GM18873 (cell line): ENCODE measurements around the gene PCSK5.

Experiments used
- ATAC-seq: cut with Tn5 transposase; IDR thresholded peaks from one replicate; pipeline ENCODE4 v1.9.1; 2021; ENCODE audit warnings: mild to moderate bottlenecking, moderate library complexity, moderate number of reproducible peaks; ENCODE audit not compliant: unreplicated experiment, low FRiP score

PCSK5 gene

GRCh38 chr9:75918154-75918553 is 27.7 kb downstream of the PCSK5 start:
- no peak for ATAC-seq

GRCh38 chr9:75918909-75919308 is 28.4 kb downstream of the PCSK5 start:
- no peak for ATAC-seq

- ATAC-seq = no peak
These were observed 31.1 kb downstream of the PCSK5 start for GRCh38 chr9:75921391-75922127.

- ATAC-seq = no peak
These were observed 35.9 kb downstream of the PCSK5 start for GRCh38 chr9:75926385-75926784.

GRCh38 chr9:75927356-75927755 is 36.9 kb downstream of the PCSK5 start:
- ATAC-seq = no peak

- ATAC-seq = no peak
These were observed 39.7 kb downstream of the PCSK5 start for GRCh38 chr9:75930190-75930589.

GRCh38 chr9:75930730-75931321 is 40.4 kb downstream of the PCSK5 start:
- ATAC-seq = no peak

GRCh38 chr9:75933982-75934381 is 43.5 kb downstream of the PCSK5 start:
- ATAC-seq = no peak

- ATAC-seq = no peak
These were observed 45.1 kb downstream of the PCSK5 start for GRCh38 chr9:75935591-75935990.

- no peak for ATAC-seq
These were observed 47.2 kb downstream of the PCSK5 start for GRCh38 chr9:75937521-75938258.

GRCh38 chr9:75938946-75939345 is 48.5 kb downstream of the PCSK5 start:
- ATAC-seq = no peak

GRCh38 chr9:75939536-75940111 is 49.2 kb downstream of the PCSK5 start:
- ATAC-seq = no peak

GRCh38 chr9:75941066-75941465 is 50.6 kb downstream of the PCSK5 start:
- no peak for ATAC-seq

GRCh38 chr9:75941577-75942311 is 51.3 kb downstream of the PCSK5 start:
- ATAC-seq = no peak

GRCh38 chr9:75946766-75947165 is 56.3 kb downstream of the PCSK5 start:
- ATAC-seq = no peak

GRCh38 chr9:75947233-75947632 is 56.8 kb downstream of the PCSK5 start:
- no peak for ATAC-seq

- no peak for ATAC-seq
These were observed 60.5 kb downstream of the PCSK5 start for GRCh38 chr9:75950998-75951397.

GRCh38 chr9:75953218-75953617 is 62.7 kb downstream of the PCSK5 start:
- no peak for ATAC-seq

- no peak for ATAC-seq
These were observed 65.7 kb downstream of the PCSK5 start for GRCh38 chr9:75956161-75956560.

GRCh38 chr9:75957116-75957515 is 66.6 kb downstream of the PCSK5 start:
- ATAC-seq = no peak

- ATAC-seq = no peak
These were observed 67.8 kb downstream of the PCSK5 start for GRCh38 chr9:75958226-75958625.
